NCI-H1417 (cell line): ENCODE measurements around the gene TAF4.
"Not testable (repeated sequence)": the region's sequence is repeated elsewhere in the genome, so short reads cannot be mapped to it uniquely, and the experiment has no call there.

ENCODE experiments used
- DNase-seq, 3 experiments: peaks; one replicate each; lab custom pipeline; 2025; lab: John Stamatoyannopoulos, UW

The TAF4 gene

GRCh38 chr20:62065674-62066338 is at the start of gene TAF4:
TSS of gene TAF4 (minus strand) at chr20:62065881. CDS start at chr20:62065810, 71 bp downstream.
- DNase-seq = peak; percentile 83 to 85 (median 85)

- DNase-seq = no peak
These were observed 49.2 kb upstream of the TAF4 start for GRCh38 chr20:62114894-62115293.

GRCh38 chr20:62112368-62112767 is 46.7 kb upstream of the TAF4 start:
- no peak for DNase-seq

GRCh38 chr20:62111148-62111547 is 45.5 kb upstream of the TAF4 start:
- no peak for DNase-seq

GRCh38 chr20:62105592-62105991 is 39.9 kb upstream of the TAF4 start:
- no peak for DNase-seq

- no peak for DNase-seq
These were observed 39.2 kb upstream of the TAF4 start for GRCh38 chr20:62104791-62105345.

GRCh38 chr20:62104234-62104789 is 38.6 kb upstream of the TAF4 start:
- DNase-seq = no peak

GRCh38 chr20:62103508-62104233 is 38.0 kb upstream of the TAF4 start:
- no peak for DNase-seq

- DNase-seq = no peak
These were observed 35.4 kb upstream of the TAF4 start for GRCh38 chr20:62101078-62101477.

GRCh38 chr20:62097881-62098407 is 32.3 kb upstream of the TAF4 start:
- DNase-seq = no peak

GRCh38 chr20:62096421-62097380 is 31.0 kb upstream of the TAF4 start:
- DNase-seq = no peak

GRCh38 chr20:62089393-62089792 is 23.7 kb upstream of the TAF4 start:
- peak in 1 of 3 experiments; percentile 7 for DNase-seq

GRCh38 chr20:62088258-62089127 is 22.8 kb upstream of the TAF4 start:
- peak in 1 of 3 experiments; percentile 26 for DNase-seq

GRCh38 chr20:62087632-62088031 is 22.0 kb upstream of the TAF4 start:
- no peak for DNase-seq

- DNase-seq = no peak
These were observed 21.5 kb upstream of the TAF4 start for GRCh38 chr20:62087227-62087626.

GRCh38 chr20:62085206-62085605 is 19.5 kb upstream of the TAF4 start:
- DNase-seq = no peak

- DNase-seq = not testable (repeated sequence)
These were observed 18.5 kb upstream of the TAF4 start for GRCh38 chr20:62084224-62084623.

GRCh38 chr20:62083312-62083711 is 17.6 kb upstream of the TAF4 start:
- no peak for DNase-seq

- peak in 1 of 3 experiments; percentile 88 for DNase-seq
These were observed 14.7 kb upstream of the TAF4 start for GRCh38 chr20:62080249-62080990.

- DNase-seq = no peak
These were observed 13.5 kb upstream of the TAF4 start for GRCh38 chr20:62079166-62079565.
